OCI-LY7 (cell line): ENCODE results near the gene S100A4. TPM values are rescaled to one million over a fixed set of nuclear protein-coding genes. Genes with fewer than 3 reads are reported as not detected.

ENCODE experiments used
- BruUV-seq: library from RNA; stranded (reverse); fragments of 400-500 nt; replicated peaks from 2 replicates; lab custom pipeline; 2021; lab: Mats Ljungman, UMichigan
- CTCF ChIA-PET: fragments of 300-600 bp; sonication (Branson Sonifier 250); formaldehyde crosslinking; loops from one replicate; lab custom pipeline; 2022; ENCODE audit warnings: antibody characterized with exemption; ENCODE audit not compliant: unreplicated experiment; lab: Charles Lee
- POLR2A ChIA-PET: fragments of 300-600 bp; sonication (Branson Sonifier 250); formaldehyde crosslinking; loops from one replicate; lab custom pipeline; 2022; ENCODE audit warnings: antibody characterized with exemption; lab: Charles Lee
- DNase-seq: peaks from one replicate; pipeline ENCODE4 v3.0.0-alpha.2; 2015; ENCODE audit warnings: low spot score
- H2AFZ ChIP-seq: fragments of 200-600 bp; sonication (generic), shearing (Covaris generic); 2 replicates; pipeline ENCODE4 v1.6.1; 2014; ENCODE audit warnings: mild to moderate bottlenecking, antibody characterized with exemption, low read length, moderate library complexity
- H3K27ac ChIP-seq: fragments of 200-600 bp; sonication (generic); 2 replicates; pipeline ENCODE4 v1.5.1; 2014; ENCODE audit warnings: mixed run types, low read depth, mild to moderate bottlenecking, moderate library complexity, low read length, inconsistent platforms; ENCODE audit not compliant: poor library complexity, severe bottlenecking
- H3K36me3 ChIP-seq: fragments of 200-600 bp; sonication (generic); 2 replicates; pipeline ENCODE4 v1.6.1; 2014; ENCODE audit warnings: mild to moderate bottlenecking, antibody characterized with exemption, low read length, moderate library complexity, mixed read lengths; ENCODE audit not compliant: insufficient read depth
- H3K4me1 ChIP-seq: fragments of 200-600 bp; sonication (generic); 2 replicates; pipeline ENCODE4 v1.5.1; 2014; ENCODE audit warnings: mild to moderate bottlenecking, low read length; ENCODE audit not compliant: insufficient read depth, poor library complexity, severe bottlenecking
- H3K4me2 ChIP-seq: fragments of 200-600 bp; sonication (generic); 2 replicates; pipeline ENCODE4 v1.6.1; 2014; ENCODE audit warnings: mild to moderate bottlenecking, low read length
- H3K4me3 ChIP-seq: fragments of 200-600 bp; sonication (generic); 2 replicates; pipeline ENCODE4 v1.5.1; 2014; ENCODE audit warnings: mild to moderate bottlenecking, low read depth, low read length; ENCODE audit not compliant: poor library complexity, severe bottlenecking
- H3K79me2 ChIP-seq: fragments of 200-600 bp; sonication (generic); 2 replicates; pipeline ENCODE4 v1.6.1; 2016; ENCODE audit warnings: low read depth, mild to moderate bottlenecking, low read length, moderate library complexity, mixed read lengths; ENCODE audit not compliant: insufficient read depth
- H3K9me2 ChIP-seq: fragments of 200-600 bp; sonication (generic); 2 replicates; pipeline ENCODE4 v1.6.1; 2016; ENCODE audit warnings: mild to moderate bottlenecking, low read length, mixed read lengths; ENCODE audit not compliant: insufficient read depth
- H3K9me3 ChIP-seq: fragments of 200-600 bp; sonication (generic); 2 replicates; pipeline ENCODE4 v1.6.1; 2014; ENCODE audit warnings: mild to moderate bottlenecking, mixed run types, low read length, mixed read lengths
- H4K20me1 ChIP-seq: fragments of 200-600 bp; sonication (generic); 2 replicates; pipeline ENCODE4 v1.6.1; 2014; ENCODE audit warnings: mild to moderate bottlenecking, antibody characterized with exemption, low read length, moderate library complexity, mixed read lengths; ENCODE audit not compliant: insufficient read depth
- CTCF ChIP-seq: fragments of 200-600 bp; sonication (generic); conservative IDR thresholded peaks from 2 replicates; pipeline ENCODE4 v1.5.1; 2014; ENCODE audit warnings: mild to moderate bottlenecking, antibody characterized with exemption, low read length, moderate library complexity, mixed read lengths
- EZH2phosphoT487 ChIP-seq: fragments of 200-600 bp; sonication (generic); IDR thresholded peaks from 2 replicates; pipeline ENCODE4 v1.6.1; 2018; ENCODE audit warnings: low read depth, borderline replicate concordance, mild to moderate bottlenecking, mixed run types, antibody characterized with exemption, low read length, moderate library complexity, mixed read lengths
- intact Hi-C: fragments of 100-400 bp; cut with micrococcal nuclease; formaldehyde crosslinking; loops from one replicate; pipeline ENCODE4 v1.10.0; 2022; ENCODE audit not compliant: unreplicated experiment
- total RNA-seq, 2 experiments: library from RNA; depleted of rRNA in 1 of 2; stranded (reverse); fragments of >200 nt in 1 of 2; shearing (Covaris generic) in 1 of 2; gene quantifications; 2 replicates each; pipeline ENCODE4 v1.2.3, GENCODE V29; 2014 to 2022

The S100A4 gene
- total RNA-seq, 2 experiments from 2014 or later: 1.6 to 1.9 TPM

DNA sequence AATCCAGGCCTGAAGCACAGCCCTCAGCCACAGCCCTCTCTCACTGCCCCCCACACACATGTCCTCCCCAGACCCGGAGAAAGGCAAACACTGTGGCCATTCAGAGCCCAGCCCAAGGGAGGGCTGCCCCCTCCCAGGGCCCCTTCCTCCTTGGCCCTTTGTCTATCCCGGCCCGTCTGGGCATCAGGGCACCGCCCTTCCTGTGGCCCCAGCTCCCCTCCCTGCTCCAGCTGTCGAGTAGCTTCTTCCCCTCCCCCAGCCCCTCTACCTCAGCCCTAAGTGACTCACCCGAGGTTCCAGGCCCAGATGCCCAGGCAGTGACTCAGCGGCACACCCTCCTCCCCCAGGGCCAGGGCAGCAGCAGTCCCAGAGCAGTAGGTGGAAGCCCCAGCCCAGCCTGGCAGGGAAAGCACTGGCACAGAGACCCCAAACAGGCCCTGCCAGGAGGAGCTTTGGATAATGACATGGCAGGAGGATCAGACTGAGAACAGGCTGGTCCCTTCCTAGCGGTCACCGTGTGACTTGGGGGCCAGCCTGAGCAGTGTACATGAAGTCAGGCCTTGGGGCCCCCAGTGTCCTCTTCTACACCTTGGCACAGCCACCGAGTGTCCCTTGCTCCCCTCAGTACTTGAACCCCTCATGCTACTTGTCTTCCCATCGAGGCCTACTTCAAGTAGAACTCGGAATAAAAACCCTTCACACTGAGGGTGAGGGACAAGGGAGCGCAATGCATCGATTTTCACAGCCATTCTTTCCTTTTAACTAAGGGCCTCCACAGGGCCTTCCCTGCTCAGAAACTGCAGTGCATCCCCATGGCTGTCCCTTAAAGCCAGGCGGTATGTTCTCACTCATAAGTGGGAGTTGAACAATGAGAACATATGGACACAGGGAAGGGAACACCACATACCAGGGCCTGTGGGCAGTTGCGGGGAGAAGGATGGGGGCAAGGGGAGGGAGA, 21.1 kb upstream of the S100A4 start:
- CTCF ChIA-PET: no interaction called here
- Histone ChIP-seq H4K20me1 (no peaks in the 10 kb centered on the region), H3K4me1 (peaks cover 4% of the 10 kb centered on the region), H3K4me3 (no peak overlapping the region), H3K4me2 (no peak overlapping the region), H3K9me2 (no peaks in the 10 kb centered on the region), H2AFZ (no peak overlapping the region), H3K36me3 (no peaks in the 10 kb centered on the region), H3K27ac (no peak overlapping the region), H3K79me2 (no peaks in the 10 kb centered on the region), H3K9me3 (no peaks in the 10 kb centered on the region)
- no peak for DNase-seq
- no TSS peak for BruUV-seq
- POLR2A ChIA-PET: interaction anchor here (0.6 kb wide), 1 partner anchor 65 kb away, joined by 3 read pairs; no protein-coding TSS in a partner anchor
- TF ChIP-seq CTCF (no peak), EZH2phosphoT487 (no peak)
- intact Hi-C loops: no loop called here

DNA sequence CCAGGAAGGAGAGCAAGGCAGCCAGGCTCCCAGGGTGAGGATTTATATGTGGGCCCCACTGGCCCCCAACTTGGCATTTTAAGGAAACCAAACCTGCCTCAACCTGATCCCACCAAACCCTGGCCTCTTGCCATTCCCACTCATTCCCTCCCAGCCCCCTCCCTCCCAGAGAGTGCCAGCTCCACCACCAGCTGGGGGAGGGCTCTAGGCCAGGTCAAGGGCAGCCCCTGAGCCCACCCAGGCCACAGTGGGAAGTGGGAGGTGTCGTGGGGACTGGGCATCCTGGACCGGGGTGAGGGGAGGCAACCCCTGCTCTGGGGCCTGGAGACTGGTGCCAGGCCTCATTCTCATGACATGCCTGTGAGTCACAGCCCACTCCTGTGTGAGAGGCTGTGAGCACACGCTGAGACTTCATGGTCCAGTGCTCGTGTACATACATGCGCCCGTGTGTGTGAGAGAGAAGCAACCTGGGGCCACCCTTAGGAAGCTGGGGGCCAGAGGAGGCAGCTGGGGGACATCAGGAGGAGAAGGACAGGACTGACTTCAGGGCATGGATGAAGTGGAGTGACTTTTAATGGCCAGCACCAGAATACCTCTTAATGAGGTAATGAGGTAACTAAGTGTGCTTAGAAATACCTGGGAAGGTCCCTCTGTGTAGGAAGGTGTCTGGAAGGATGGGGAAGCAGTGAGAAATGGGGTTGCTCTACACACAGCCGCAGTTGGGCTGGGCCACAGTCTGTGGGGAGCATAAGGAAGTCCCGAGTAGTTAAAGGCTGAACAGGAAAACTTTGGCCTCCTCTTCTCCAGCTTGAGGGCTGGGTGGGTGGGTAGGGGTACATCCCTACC, 20.1 kb upstream of the S100A4 start, which contains the start of gene S100A2:
TSS of gene S100A2 (minus strand) at position 316 of the 846 bp plus-strand sequence. CDS start 1,967 bp downstream, outside the sequence.
- intact Hi-C loops: no loop called here
- no peaks in the 10 kb centered on the region for H3K9me3 ChIP-seq
- TF ChIP-seq CTCF (no peak), EZH2phosphoT487 (no peak)
- H3K4me2 ChIP-seq: no peak within 1 kb of the TSS
- no TSS peak for BruUV-seq
- H2AFZ ChIP-seq: peak within 1 kb of the TSS; percentile 8; the same call in 1 of the 2 replicates
- no peak for DNase-seq
- no peaks in the 10 kb centered on the region for H3K79me2 ChIP-seq
- no peak within 1 kb of the TSS for H3K4me3 ChIP-seq
- H3K36me3 ChIP-seq: no peaks in the 10 kb centered on the region
- H3K9me2 ChIP-seq: no peaks in the 10 kb centered on the region
- CTCF ChIA-PET: no interaction called here
- peaks cover 4% of the 10 kb centered on the region for H3K4me1 ChIP-seq
- no peak within 1 kb of the TSS for H3K27ac ChIP-seq
- no peaks in the 10 kb centered on the region for H4K20me1 ChIP-seq
- POLR2A ChIA-PET: no interaction called here
